Mesodermal cell (in vitro differentiated cells): Measurements from ENCODE around the gene LRRC45.

ENCODE experiments used
- H3K27ac ChIP-seq: 2 replicates; pipeline ENCODE4 v1.7.0; 2013; ENCODE audit warnings: mild to moderate bottlenecking, low read depth, low read length, moderate library complexity; ENCODE audit not compliant: severe bottlenecking
- H3K36me3 ChIP-seq: 2 replicates; pipeline ENCODE4 v1.7.1; 2013; ENCODE audit warnings: mild to moderate bottlenecking, low read length, moderate library complexity; ENCODE audit not compliant: control insufficient read depth, insufficient read depth
- H3K4me1 ChIP-seq: one replicate; pipeline ENCODE4 v1.7.1; 2013; ENCODE audit warnings: mild to moderate bottlenecking, low read length; ENCODE audit not compliant: insufficient read depth, control insufficient read depth, poor library complexity, severe bottlenecking
- H3K4me3 ChIP-seq: 2 replicates; pipeline ENCODE4 v1.7.0; 2013; ENCODE audit warnings: low read length, control low read depth, mild to moderate bottlenecking; ENCODE audit not compliant: insufficient read depth, poor library complexity, severe bottlenecking; ENCODE audit errors: extremely low read depth
- H3K9me3 ChIP-seq: 2 replicates; pipeline ENCODE4 v1.7.1; 2013; ENCODE audit warnings: mild to moderate bottlenecking, low read length, moderate library complexity; ENCODE audit not compliant: control insufficient read depth
- WGBS, 2 experiments: methylation state at CpG; one replicate each; pipeline ENCODE4 v1.1.5; 2013; ENCODE audit warnings: missing lambda C conversion rate in 2 of 2; ENCODE audit not compliant: insufficient coverage in 2 of 2; 5-methylcytosine and 5-hydroxymethylcytosine counted together

Gene LRRC45

DNA sequence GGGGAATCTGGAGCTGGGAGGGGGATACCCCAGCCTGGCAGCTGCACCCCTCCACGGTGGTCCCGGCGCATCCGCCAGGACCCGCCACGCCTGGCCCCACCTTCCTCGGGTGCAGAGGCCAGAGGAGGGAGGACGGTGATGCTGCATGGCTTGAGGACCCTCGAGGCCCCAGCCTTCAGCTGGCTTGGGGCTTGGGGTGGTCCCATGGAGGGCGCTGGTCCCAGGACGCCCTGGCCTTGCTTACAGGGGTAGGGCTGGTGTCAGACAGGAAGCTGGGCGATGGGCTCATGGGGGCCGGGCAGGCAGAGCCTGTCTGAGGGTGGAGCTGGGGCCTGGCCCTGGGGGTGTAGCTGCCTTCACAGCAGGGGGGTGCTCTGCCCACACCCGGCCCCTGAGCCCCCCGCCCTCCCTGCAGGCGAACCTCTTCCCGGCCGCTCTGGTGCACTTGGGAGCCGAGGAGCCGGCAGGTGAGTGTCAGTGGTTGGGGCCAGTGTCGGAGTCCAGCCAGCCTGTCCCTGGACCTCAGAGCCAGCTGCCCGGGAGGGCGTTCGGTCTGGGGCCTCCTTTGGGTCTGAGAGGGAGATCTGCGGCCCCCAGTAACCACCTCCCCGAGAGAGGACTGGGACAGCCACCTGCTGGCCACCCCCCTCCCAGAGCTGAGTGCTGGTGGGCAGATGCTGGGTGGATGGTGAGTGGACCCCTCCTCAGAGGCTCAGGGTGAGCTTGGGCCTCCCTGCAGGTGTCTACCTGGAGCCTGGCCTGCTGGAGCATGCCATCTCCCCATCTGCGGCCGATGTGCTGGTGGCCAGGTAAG lies 6.8 kb upstream of the LRRC45 start:
- Histone ChIP-seq H3K27ac (no peak overlapping the region), H3K4me1 (peaks cover 19% of the 10 kb centered on the region), H3K9me3 (no peaks in the 10 kb centered on the region), H3K36me3 (peaks cover 12% of the 10 kb centered on the region), H3K4me3 (no peak overlapping the region)
- 91 to 92% methylated on average over 12 to 25 of the region's 28 CpGs for WGBS, 2 experiments

DNA sequence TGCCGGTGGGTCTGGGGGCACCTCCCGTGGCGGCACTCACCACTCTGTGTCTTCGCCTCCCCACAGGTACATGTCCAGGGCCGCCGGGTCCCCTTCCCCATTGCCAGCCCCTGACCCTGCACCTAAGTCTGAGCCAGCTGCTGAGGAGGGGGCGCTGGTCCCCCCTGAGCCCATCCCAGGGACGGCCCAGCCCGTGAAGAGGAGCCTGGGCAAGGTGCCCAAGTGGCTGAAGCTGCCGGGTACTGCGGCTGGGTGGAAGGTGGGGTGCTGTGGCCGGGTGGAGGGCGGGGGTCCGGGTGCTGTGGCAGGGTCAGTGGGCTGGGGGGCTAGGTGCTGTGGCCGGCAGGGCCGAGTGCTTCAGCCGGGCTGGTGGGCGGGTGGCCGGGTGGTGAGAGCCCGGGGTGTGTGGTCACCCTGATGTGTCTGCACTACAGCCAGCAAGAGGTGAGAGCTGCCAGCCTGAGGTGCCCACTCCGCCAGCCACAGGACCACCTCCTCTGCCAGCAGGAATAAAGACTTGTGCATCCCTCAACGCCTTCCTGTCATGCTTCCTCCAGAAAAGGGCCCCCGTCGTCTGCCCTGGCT lies 6.1 kb upstream of the LRRC45 start:
- Histone ChIP-seq H3K27ac (no peak overlapping the region), H3K36me3 (peaks cover 10% of the 10 kb centered on the region), H3K9me3 (no peaks in the 10 kb centered on the region), H3K4me3 (no peak overlapping the region), H3K4me1 (peaks cover 19% of the 10 kb centered on the region)
- 96% methylated on average over 21 to 23 of the region's 24 CpGs for WGBS, 2 experiments

DNA sequence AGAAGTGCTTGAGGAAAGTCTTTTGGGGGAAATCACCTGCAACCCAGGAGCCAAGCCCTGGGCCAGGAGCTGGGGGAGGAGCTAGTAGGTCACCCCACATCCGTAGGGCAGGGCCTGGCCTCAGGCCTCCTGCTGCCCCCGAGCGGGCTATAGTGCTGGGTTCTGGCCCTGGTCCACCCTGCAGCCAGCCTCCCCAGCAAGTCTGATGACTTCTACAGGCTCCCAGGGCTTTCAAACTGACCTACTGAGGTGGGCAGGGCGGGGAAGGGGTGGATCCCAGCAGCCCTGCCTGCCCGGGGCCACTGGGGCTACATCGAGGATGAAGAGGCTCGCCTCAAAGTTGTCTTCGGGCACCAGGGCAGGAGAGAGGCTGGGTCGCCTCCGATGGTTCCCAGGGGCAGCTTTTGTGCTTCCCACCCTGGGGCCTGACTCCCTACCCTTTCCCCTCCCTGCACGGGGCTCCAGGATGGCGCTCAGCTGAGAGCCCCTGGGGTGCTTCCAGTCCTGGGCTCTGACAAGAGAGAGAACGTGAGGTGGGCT lies 5.4 kb upstream of the LRRC45 start:
- Histone ChIP-seq H3K27ac (no peak overlapping the region), H3K4me3 (no peak overlapping the region), H3K9me3 (no peaks in the 10 kb centered on the region), H3K36me3 (peaks cover 9% of the 10 kb centered on the region), H3K4me1 (peaks cover 12% of the 10 kb centered on the region)
- 88 to 91% methylated on average over 8 to 9 of the region's 13 CpGs for whole genome bisulfite sequencing, 2 experiments

DNA sequence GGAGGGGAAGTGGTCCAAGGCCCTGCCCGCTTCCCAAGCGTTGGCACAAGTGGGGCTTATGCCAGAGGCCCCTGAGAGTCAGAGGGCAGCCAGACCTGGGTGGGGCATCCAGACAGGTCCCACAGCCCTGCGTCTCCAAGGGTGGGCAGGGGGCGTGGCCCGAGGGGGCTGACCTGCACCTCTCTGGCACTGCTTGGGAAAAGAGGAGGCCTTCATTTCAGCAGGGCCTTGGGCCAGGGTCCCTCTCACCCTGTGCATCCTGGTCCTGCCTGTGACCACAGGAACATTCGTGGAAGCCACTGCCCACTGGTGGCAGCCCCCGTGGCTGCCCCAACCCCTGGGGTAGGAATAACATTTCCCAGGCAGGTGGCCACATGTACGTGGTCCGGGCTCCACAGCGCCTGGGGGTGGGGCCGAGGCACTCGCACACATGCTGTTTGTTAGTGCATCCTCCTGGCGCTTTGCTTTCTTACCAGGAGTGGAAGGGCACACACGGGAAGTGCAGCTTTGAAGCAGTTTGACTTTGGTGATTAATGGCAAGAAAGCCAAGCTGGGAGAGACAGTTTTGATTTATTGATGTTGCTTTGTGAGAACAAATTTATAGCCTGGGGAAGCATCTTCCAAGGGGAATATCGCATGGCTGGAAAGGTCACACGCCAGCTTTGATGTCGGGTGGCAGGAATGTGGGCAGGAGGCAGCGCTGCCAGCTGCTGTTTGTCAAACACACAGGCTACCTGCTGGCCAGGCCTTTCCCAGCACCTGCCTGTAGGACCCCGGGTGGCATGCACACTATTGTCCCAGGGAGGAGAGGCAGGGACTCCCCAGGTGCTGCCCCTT lies 4.7 kb upstream of the LRRC45 start:
- H3K27ac ChIP-seq: no peak overlapping the region
- H3K4me3 ChIP-seq: no peak overlapping the region
- no peaks in the 10 kb centered on the region for H3K9me3 ChIP-seq
- H3K4me1 ChIP-seq: peaks cover 5% of the 10 kb centered on the region
- peaks cover 9% of the 10 kb centered on the region for H3K36me3 ChIP-seq
- 91 to 95% methylated on average over 18 to 19 of the region's 19 CpGs for WGBS, 2 experiments

DNA sequence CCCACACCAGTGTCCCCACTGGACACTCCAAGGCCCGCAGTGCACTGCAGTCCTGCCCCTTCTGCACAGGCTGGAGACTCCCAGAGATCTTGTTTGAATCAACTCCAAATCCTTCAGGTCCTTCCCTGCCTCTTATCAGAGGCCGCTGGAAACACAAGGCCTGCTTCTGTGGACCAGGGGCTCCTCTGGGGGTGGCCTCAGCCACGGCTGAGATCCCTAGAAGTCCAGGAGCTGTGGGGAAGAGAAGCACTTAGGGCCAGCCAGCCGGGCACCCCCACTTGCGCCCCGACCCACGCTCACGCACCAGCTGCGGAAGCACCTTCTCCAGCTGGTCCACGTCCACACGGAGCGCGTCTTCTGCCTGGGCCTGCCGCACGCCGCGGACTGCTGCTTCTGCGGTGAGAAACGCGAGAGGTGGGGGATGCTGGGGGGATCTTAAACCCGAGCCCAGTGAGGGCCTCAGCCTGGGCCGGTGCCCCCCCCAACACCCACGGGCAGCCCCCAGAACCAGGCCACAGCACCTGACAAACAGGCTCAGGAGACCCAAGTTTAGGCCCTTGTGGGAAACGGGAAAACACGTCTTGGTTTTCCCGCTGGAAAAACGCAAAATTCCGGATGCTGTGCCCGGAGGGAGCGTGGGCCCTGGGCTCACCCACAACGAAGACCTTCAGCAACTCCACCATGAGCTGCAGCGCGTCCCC lies 4.0 kb upstream of the LRRC45 start:
- no peaks in the 10 kb centered on the region for H3K9me3 ChIP-seq
- peaks cover 5% of the 10 kb centered on the region for H3K4me1 ChIP-seq
- peaks cover 9% of the 10 kb centered on the region for H3K36me3 ChIP-seq
- H3K4me3 ChIP-seq: no peak overlapping the region
- 97% methylated on average over 28 to 32 of the region's 33 CpGs for WGBS, 2 experiments
- H3K27ac ChIP-seq: no peak overlapping the region

DNA sequence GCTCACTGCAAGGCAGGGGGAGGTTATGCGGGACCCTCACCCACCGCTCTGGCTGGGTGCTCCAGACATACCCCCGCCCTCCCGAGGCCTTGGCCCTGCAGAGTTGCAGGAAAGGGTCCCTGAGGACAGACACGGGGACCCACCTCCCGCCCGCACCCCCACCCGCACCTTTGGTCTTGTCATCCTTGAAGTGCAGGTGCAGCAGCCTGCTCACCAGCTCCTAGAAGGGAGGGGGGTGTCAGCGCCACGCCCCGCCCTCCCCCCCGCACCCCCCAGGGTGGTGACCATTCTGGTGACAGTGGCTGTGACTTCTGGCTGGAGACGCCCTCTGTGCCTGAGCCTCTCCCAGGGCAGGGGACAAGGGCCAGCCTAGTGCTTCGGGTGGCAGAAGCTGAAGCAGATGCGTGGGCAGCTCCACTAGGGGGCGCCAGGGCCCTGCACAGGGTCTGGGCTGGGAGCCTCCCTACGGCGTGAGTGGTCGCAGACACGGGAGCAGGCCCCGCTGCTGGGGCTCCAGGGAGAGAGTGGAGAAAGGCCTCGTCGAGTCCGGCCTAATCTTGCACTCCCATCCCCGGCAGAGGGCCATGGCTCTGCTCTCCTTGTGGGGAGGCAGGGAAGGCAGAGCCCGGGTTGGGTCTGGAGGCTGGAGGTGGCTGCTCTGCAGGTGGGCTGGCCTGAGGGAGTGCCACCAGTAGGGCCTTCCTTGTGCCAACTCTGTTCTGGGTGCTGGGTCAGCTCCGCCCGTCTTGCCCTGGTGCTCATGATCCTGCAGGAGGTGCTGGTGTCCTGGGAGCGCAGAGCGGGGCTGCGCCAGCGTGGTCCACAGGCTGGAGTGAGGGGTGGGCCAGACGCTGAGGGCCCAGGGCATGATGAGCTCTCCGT lies 3.2 kb upstream of the LRRC45 start:
- Histone ChIP-seq H3K27ac (no peak overlapping the region), H3K4me1 (peaks cover 6% of the 10 kb centered on the region), H3K4me3 (no peak overlapping the region), H3K36me3 (peaks cover 9% of the 10 kb centered on the region), H3K9me3 (no peaks in the 10 kb centered on the region)
- 74 to 78% methylated on average over 21 to 30 of the region's 34 CpGs for WGBS, 2 experiments

DNA sequence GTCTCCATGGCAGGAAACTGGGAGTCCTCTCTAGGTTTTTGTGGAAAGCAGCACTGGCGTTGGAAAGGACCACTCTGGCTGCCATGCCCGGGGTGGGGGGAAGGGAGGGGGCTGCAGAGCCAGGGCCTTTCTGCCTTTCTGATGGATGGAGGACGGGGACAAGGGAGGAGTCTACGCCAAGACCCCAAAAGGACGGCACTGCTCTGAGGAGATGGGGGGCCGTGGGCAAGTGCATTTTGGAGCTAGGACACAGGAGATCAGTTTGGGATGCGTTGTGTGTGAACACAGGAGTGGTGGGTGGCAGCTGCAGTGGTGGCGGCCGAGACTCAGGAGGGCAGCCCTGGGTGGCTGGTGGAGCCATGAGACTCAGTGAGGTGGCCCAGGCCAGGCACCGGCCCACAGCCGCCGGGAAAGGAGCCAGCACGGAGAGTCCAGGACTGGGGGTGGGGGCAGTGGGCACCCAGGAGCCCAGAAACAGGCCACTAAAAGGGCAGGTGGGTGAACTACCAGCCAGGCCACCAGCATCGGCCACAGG lies 2.5 kb upstream of the LRRC45 start:
- 93 to 94% methylated on average over 11 to 14 of the region's 14 CpGs for WGBS, 2 experiments

DNA sequence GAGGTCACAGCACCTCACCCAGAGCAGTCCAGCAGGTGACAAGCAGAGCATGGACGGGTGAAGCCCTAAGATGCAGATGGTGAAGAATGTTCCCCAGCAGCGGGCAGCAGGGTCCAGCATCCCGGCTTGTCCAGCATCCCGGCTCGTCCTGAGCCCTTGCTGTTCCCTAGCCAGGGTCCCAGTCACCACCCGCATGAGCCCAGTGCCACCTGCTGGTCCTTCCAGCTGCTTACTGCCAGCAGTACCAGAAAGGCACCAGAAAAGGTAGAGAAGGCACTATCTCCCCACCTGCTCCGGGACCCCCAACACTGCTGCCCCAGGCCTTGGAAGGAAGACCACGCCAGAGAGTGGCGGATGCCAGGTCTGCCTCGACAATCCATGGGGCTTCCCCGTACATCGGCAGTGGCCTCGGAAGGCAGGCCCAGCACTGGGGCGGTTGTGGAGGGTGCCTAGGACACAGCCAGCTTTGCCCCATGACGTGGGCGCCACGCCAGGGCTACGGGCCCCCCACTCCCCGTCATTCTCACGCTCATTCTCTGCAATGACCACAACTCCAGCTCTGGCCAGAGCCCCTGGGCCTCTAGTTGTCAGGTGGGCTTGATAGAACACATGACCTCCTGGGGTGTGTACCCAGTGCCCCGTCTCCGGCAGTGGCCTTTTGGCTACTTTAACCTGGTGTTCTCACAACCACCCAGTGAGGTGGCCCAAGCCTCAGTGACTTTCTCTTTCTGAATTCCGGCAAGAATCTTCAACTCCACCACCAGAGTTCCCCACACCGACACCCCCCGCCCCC lies 1.8 kb upstream of the LRRC45 start:
- Histone ChIP-seq H3K4me3 (peak overlapping the region; percentile 84), H3K27ac (no peak overlapping the region), H3K4me1 (peaks cover 6% of the 10 kb centered on the region), H3K9me3 (no peaks in the 10 kb centered on the region), H3K36me3 (peaks cover 9% of the 10 kb centered on the region)
- 88 to 89% methylated on average over 19 to 21 of the region's 25 CpGs for WGBS, 2 experiments

More for the DNA sequence above, 2.5 kb upstream of the LRRC45 start:
- peaks cover 6% of the 10 kb centered on the region for H3K4me1 ChIP-seq
- no peak overlapping the region for H3K27ac ChIP-seq
- H3K36me3 ChIP-seq: peaks cover 9% of the 10 kb centered on the region
- H3K9me3 ChIP-seq: no peaks in the 10 kb centered on the region
- H3K4me3 ChIP-seq: no peak overlapping the region

DNA sequence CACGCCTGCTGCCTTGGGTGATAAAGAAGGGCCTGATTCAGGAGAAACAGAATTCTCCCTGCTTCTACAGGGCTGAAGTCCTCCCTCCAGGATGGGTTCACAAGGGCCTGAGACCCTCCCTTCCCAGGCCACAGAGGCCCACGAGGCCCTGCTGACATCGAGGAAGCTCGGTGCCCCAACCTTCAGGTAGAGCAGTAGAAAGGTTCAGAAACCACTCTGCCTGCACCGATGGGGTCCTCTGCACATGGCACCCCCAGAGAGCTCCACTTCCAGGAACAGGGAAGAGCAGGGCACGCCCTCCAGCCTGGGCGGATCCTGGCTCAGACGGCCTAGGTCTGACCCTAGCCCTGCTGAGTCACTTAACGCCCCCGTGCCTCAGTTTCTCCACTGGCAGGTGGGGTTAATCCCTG lies 1.2 kb upstream of the LRRC45 start:
- Histone ChIP-seq H3K9me3 (no peaks in the 10 kb centered on the region), H3K4me1 (peaks cover 6% of the 10 kb centered on the region), H3K4me3 (peak overlapping the region; percentile 84), H3K36me3 (peaks cover 9% of the 10 kb centered on the region), H3K27ac (no peak overlapping the region)
- WGBS, 2 experiments: 12 to 24% methylated on average over 8 to 9 of the region's 10 CpGs
